Head of caudate nucleus (tissue), 42 donors: ENCODE results near the gene ASXL1.
A peak's percentile ranks its signal among the peaks of the same experiment; 100 is the strongest.
"Not testable (repeated sequence)": the region's sequence is repeated elsewhere in the genome, so short reads cannot be mapped to it uniquely, and the experiment has no call there.

Experiments
- DNase-seq, 42 donors: peaks; one replicate each; pipeline versions ENCODE4 v3.0.0 to v3.0.0-alpha.2; 2020 to 2021; ENCODE audit warnings: mixed read lengths in 7 of 42
- intact Hi-C: fragments of 100-400 bp; cut with DNase I; formaldehyde crosslinking; loops from one replicate; pipeline ENCODE4 v1.15.0; 2022

The ASXL1 gene

GRCh38 chr20:32385541-32385940 is 27.4 kb downstream of the ASXL1 start:
- no peak for DNase-seq
- intact Hi-C loops: no loop called here

DNA sequence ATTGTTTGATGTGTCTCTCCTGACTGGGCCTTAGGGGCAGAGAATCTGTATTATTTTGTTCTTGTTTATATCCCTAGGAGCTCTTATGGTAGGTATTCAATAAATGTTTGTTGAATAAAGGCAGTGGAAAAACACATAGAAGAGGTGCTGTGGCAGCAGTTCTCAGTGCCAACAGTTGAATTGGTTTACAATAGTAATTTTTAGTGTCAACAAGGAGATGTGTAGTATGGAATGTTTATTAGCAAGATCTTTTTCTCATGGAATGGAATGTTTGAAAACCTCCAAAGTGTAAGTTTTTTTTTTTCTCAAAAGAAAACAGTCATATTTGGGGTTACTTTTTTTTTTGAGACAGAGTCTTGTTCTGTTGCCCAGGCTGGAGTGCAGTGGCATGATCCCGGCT is 28.0 kb downstream of the ASXL1 start:
- intact Hi-C loops: no loop called here
- DNase-seq: no peak

GRCh38 chr20:32387252-32387651 is 29.1 kb downstream of the ASXL1 start:
- intact Hi-C loops: no loop called here
- no peak for DNase-seq

DNA sequence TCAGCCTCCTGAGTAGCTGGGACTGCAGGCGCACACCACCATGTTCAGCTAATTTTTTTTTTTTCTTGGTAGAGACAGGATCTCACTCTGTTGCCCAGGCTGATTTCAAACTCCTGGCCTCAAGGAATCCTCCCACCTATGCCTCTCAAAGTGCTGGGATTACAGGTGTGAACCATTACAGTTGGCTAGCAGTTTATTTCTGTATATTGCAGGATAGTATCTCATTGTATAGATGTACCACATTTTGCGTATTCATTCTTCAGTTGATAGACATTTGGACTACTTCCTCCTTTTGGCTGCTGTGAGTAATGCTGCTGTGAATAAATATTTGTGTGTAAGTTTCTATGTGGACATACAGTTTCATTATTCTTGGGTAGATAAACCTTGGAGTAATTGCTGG is 32.9 kb downstream of the ASXL1 start:
- no peak for DNase-seq

GRCh38 chr20:32395066-32395465 is 36.9 kb downstream of the ASXL1 start:
- intact Hi-C loops: no loop called here
- no peak for DNase-seq

More for the DNA sequence above, 32.9 kb downstream of the ASXL1 start:
- intact Hi-C loops: no loop called here

GRCh38 chr20:32396646-32397160 is 38.6 kb downstream of the ASXL1 start:
- intact Hi-C loops: no loop called here
- DNase-seq: no peak

GRCh38 chr20:32397567-32398084 is 39.5 kb downstream of the ASXL1 start:
- intact Hi-C loops: no loop called here
- no peak for DNase-seq

GRCh38 chr20:32400476-32400875 is 42.3 kb downstream of the ASXL1 start:
- intact Hi-C loops: no loop called here
- no peak for DNase-seq

GRCh38 chr20:32404017-32404416 is 45.9 kb downstream of the ASXL1 start:
- no peak for DNase-seq
- intact Hi-C loops: no loop called here

GRCh38 chr20:32406701-32407100 is 48.6 kb downstream of the ASXL1 start:
- intact Hi-C loops: no loop called here
- DNase-seq: no peak

DNA sequence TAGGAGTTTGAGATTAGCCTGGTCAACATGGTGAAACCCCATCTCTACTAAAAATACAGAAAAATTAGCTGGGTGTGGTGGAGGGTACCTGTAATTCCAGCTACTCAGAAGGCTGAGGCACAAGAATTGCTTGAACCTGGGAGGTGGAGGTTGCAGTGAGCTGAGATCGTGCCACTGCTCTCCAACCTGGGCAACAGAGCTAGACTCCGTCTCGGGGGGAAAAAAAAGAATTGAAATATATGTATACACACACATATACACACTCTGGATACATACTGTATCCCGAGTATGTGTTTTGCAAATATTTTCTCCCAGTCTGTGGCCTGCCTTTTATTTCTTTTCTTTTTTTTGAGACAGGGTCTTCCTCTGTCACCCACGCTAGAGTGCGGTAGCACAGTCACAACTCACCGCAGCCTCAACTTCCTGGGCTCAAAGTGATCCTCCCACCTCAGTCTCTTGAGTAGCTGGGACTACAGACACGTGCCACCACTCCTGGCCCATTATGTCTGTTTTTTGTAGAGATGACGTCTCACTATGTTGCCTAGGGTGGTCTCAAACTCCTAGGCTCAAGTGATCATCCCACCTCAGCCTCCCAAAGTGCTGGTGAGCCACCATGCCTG is 49.1 kb downstream of the ASXL1 start:
- intact Hi-C loops, DNase-seq: not testable (repeated sequence)

- intact Hi-C loops: no loop called here
- DNase-seq: no peak
Measured at GRCh38 chr20:32411955-32412706, 54.0 kb downstream of the ASXL1 start.

DNA sequence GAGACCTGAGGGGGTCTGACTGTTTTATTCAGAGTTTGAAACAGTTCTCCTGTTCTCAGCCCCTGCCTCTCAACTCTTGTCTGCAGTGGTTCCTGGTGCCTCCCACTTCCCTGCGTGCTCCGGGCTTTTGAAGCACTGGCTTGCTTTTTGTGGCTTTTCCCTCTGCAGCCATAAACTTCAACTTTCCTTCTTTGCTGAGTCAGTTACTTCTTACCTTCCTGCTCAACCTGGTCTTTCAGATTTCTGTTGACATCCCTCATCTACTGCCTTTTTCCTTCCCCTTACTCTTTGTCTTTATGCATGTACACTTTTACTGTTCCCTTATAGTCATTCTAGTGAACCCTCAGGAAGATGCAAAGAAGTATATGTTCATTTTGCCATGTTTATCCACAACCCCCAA is 57.4 kb downstream of the ASXL1 start:
- no peak for DNase-seq
- intact Hi-C loops: no loop called here

DNA sequence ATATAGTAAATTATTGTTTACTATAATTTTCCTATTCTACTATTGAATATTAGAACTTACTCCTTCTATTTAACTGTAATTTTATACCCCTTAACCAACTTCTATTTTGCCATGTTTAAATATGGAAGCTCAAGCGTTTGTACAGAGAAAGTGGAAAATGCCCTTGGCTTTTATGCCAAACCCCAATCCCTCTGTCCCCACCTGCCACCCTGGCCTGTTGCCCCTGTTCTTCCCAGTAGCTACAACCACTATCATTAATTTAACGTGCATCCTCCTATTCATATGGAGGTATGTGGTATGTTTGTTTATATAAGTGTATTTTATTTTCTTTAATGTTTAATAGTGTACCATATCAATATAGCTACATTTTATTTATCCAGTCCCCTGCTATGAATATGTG is 58.1 kb downstream of the ASXL1 start:
- intact Hi-C loops: no loop called here
- no peak for DNase-seq

GRCh38 chr20:32418376-32418775 is 60.2 kb downstream of the ASXL1 start:
- intact Hi-C loops: no loop called here
- DNase-seq: no peak

- no peak for DNase-seq
- intact Hi-C loops: no loop called here
Measured at GRCh38 chr20:32421290-32421689, 63.2 kb downstream of the ASXL1 start.

DNA sequence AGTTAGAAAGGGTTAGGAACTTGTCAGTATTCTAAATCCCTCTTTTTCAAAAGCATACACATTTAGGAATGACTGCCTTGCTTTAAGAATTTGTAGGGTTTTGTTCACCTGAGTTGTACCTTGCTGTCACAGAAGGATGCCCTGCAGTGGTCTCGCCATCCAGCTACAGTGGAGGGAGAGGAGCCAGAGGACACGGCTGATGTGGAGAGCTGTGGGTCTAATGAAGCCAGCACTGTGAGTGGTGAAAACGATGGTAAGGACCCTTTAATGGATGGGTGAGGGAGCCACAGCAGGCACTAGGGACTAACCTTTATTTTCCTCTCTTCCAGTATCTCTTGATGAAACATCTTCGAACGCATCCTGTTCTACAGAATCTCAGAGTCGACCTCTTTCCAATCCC is 69.9 kb downstream of the ASXL1 start:
- intact Hi-C loops: no loop called here
- DNase-seq: no peak

GRCh38 chr20:32429343-32429742 is 71.2 kb downstream of the ASXL1 start:
- intact Hi-C loops: no loop called here
- no peak for DNase-seq

DNA sequence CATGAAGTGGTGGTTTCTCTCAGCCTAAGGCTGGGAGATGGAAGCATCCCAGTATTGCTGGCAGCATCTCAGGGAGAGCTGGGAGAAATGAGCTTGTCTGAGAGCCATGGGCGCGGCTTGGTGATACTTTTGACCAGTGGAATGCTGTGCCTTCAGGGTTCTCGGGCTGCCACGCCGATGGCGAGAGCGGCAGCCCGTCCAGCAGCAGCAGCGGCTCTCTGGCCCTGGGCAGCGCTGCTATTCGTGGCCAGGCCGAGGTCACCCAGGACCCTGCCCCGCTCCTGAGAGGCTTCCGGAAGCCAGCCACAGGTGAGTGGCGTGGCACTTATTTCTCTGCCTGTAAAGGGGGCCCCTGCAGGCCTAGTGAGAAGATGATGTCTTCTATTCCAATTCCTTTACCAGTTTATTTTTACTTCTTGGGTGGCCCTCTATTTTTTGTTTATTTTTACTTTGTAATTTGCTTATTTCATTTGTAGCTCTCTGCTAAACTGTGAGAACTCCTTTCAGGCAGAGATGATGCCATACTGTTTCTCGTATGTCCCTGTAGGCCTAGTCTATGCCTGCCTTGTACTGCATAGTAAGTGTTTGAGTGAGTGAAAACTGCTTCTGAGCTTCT is 71.7 kb downstream of the ASXL1 start:
- intact Hi-C loops: no loop called here

DNA sequence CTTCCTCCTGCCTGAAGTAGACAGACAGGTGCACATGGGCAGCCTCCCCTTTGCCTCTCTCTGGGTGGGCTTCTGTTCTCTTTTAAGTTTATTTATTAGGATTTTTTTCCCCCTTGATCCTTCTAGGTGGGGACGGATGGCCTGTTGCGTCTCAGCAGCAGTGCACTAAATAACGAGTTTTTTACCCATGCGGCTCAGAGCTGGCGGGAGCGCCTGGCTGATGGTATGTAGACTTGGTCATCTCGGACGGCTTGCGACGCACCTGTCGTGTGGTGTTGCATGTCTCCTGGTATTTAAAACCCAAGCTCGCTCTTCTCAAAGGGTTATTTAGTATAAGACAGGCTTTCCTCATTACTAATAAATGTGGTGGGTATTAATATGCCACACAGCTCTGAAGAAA is 73.3 kb downstream of the ASXL1 start:
- intact Hi-C loops: no loop called here
- peak in 2 of 42 donors; percentile 22 to 29 for DNase-seq

More for the DNA sequence above, 71.7 kb downstream of the ASXL1 start:
- DNase-seq: no peak
